Adipocyte (in vitro differentiated cells): ENCODE measurements around the gene KIF5C.

ENCODE experiments used
- DNase-seq: peaks from one replicate; pipeline ENCODE4 v3.0.0-alpha.2; 2015; ENCODE audit warnings: low read depth
- H3K27me3 ChIP-seq: replicated peaks from 2 replicates; pipeline ENCODE4 v1.7.0; 2013; ENCODE audit warnings: mild to moderate bottlenecking, low read length, moderate library complexity; ENCODE audit not compliant: control insufficient read depth, insufficient read depth
- H3K36me3 ChIP-seq: 2 replicates; pipeline ENCODE4 v1.7.0; 2013; ENCODE audit warnings: low read length, mild to moderate bottlenecking, moderate library complexity; ENCODE audit not compliant: control insufficient read depth, insufficient read depth, severe bottlenecking
- H3K4me1 ChIP-seq: 2 replicates; pipeline ENCODE4 v1.7.0; 2013; ENCODE audit warnings: mild to moderate bottlenecking, low read length, moderate library complexity; ENCODE audit not compliant: control insufficient read depth, insufficient read depth
- H3K4me3 ChIP-seq: 2 replicates; pipeline ENCODE4 v1.7.0; 2013; ENCODE audit warnings: mild to moderate bottlenecking, low read length, moderate library complexity
- H3K9ac ChIP-seq: 2 replicates; pipeline ENCODE4 v1.7.0; 2013; ENCODE audit warnings: mild to moderate bottlenecking, low read length, moderate library complexity
- H3K9me3 ChIP-seq: 2 replicates; pipeline ENCODE4 v1.7.0; 2013; ENCODE audit warnings: mild to moderate bottlenecking, low read length, moderate library complexity; ENCODE audit not compliant: control insufficient read depth

Gene KIF5C

DNA sequence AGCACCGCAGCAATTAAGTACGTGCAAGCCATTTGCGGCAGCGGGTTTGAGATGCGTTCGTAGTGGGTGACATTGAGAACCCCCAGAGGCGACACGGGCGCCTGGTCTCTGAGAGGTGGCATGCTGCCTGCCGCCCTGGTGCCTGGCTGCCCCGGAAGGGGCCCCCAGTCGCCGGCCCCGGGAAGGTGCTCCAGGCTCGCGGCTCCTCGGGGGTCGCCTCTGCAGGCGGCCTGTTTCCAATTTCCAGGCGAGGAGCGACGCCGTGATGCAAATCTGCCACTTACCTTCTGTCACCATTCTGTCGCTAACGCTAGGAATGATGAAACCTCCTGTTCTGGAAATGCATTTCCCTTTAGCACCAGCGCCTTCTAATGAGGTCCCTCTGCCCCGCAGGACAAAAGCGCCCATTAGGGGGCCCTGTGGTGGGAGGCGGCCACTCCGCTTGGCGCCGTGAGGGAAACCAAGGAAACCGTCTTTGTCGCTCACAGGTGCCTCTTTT, 13.0 kb downstream of the KIF5C start:
- no peak for DNase-seq
- H3K4me1 ChIP-seq = peaks cover 6% of the 10 kb centered on the region

GRCh38 chr2:148888986-148889385, 14.0 kb downstream of the KIF5C start:
- H3K9ac ChIP-seq = no peak overlapping the region
- peaks cover 20% of the 10 kb centered on the region for H3K9me3 ChIP-seq
- no peaks in the 10 kb centered on the region for H3K36me3 ChIP-seq
- H3K4me3 ChIP-seq = no peak overlapping the region
- no peak for DNase-seq
- peaks cover 32% of the 10 kb centered on the region for H3K27me3 ChIP-seq
- H3K4me1 ChIP-seq = peaks cover 6% of the 10 kb centered on the region

More for the DNA sequence above, 13.0 kb downstream of the KIF5C start:
- no peaks in the 10 kb centered on the region for H3K36me3 ChIP-seq
- H3K9ac ChIP-seq = no peak overlapping the region
- H3K27me3 ChIP-seq = peaks cover 33% of the 10 kb centered on the region
- H3K9me3 ChIP-seq = peaks cover 12% of the 10 kb centered on the region
- peak overlapping the region; percentile 72 for H3K4me3 ChIP-seq

- peaks cover 20% of the 10 kb centered on the region for H3K9me3 ChIP-seq
- H3K9ac ChIP-seq = no peak overlapping the region
Measured at GRCh38 chr2:148893906-148894305, 18.9 kb downstream of the KIF5C start.

DNA sequence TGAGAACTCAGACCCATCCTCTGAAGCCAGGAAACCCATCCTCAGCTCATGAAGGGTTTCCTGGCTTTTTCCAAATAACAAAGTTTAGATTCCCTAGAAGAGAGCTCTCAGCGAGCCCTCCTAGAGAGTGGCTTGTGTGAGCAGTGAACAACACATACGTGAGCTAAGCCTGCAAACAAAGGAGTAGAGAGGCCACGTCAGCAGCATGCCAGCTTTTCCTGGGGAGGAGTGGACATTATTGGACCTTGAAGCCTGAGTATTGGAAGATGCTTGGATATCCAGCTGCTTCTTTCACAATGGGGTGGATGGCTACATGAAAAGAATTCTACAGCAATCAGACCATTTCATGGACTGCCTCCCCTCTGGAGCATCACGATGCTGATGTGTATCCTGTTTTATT, 21.1 kb downstream of the KIF5C start:
- no peak overlapping the region for H3K4me3 ChIP-seq
- peaks cover 20% of the 10 kb centered on the region for H3K9me3 ChIP-seq
- no peak overlapping the region for H3K9ac ChIP-seq
- no peak for DNase-seq
- peaks cover 15% of the 10 kb centered on the region for H3K27me3 ChIP-seq
- H3K36me3 ChIP-seq = no peaks in the 10 kb centered on the region
- H3K4me1 ChIP-seq = no peaks in the 10 kb centered on the region

More at GRCh38 chr2:148893906-148894305, 18.9 kb downstream of the KIF5C start:
- Histone ChIP-seq H3K4me1 (no peaks in the 10 kb centered on the region), H3K4me3 (no peak overlapping the region), H3K27me3 (peaks cover 17% of the 10 kb centered on the region), H3K36me3 (no peaks in the 10 kb centered on the region)
- DNase-seq = no peak

DNA sequence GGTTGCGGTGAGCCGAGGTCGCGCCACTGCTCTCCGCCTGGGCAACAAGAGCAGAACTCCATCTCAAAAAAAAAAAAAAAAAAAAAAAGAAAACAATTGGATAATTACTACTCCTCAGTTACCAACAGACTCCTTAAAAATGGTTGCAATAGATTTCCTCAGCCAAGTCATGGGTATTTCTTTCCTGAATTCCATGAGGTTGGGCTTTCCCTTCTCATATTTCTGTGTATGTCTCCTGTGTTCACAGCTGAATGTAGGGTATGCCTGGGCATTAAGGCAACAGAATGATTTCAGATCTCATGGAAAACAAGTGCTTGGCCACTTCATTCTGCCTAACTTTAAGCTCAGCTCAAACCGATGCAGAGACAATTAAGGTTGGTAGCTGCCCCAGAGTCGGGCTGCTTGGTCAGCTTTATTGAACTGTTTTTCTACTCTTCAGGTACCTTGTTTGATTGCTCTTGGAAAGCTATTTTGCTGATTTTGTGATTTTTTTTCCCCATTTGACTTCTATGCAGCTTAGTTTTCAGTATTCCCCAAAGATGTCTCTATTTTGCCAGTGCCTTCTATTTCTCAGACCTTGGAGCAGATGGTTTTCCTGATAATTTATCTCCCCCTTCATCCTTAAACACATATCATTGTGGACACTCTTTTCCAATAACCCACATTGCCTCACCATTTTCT, 24.8 kb downstream of the KIF5C start:
- Histone ChIP-seq H3K9ac (no peak overlapping the region), H3K4me1 (no peaks in the 10 kb centered on the region), H3K27me3 (peaks cover 26% of the 10 kb centered on the region), H3K36me3 (no peaks in the 10 kb centered on the region), H3K9me3 (no peaks in the 10 kb centered on the region), H3K4me3 (no peak overlapping the region)
- DNase-seq = no peak

DNA sequence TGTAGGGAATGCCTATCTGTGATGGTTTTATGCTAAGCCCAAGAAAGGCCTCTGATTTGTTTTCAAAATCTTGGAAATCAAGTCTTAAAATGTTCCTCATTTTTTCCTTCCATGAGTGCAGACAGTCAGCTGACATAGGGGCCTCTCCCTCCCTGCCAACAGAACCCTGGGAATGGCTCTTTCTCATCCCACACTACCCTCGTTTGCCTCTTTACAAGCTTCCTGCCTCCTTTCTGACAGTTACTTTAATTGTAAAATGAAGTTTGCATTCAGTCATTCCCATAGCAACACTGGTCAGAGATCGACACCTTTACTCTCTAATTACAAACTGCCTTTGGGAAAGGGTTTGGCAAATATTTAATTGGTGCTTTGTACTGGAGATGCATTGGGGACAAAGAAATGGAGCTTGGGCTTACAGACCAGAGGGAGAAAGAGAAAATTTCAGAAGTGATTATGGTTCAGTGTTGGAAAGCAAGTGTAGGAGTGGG, 25.4 kb downstream of the KIF5C start:
- no peak overlapping the region for H3K9ac ChIP-seq
- no peak overlapping the region for H3K4me3 ChIP-seq
- H3K36me3 ChIP-seq = no peaks in the 10 kb centered on the region
- no peaks in the 10 kb centered on the region for H3K9me3 ChIP-seq
- H3K4me1 ChIP-seq = no peaks in the 10 kb centered on the region
- H3K27me3 ChIP-seq = peaks cover 26% of the 10 kb centered on the region
- DNase-seq = no peak

- Histone ChIP-seq H3K9me3 (no peaks in the 10 kb centered on the region), H3K4me3 (no peak overlapping the region), H3K27me3 (peaks cover 25% of the 10 kb centered on the region), H3K36me3 (no peaks in the 10 kb centered on the region), H3K9ac (no peak overlapping the region), H3K4me1 (no peaks in the 10 kb centered on the region)
- no peak for DNase-seq
Measured at GRCh38 chr2:148901142-148901541, 26.1 kb downstream of the KIF5C start.

- Histone ChIP-seq H3K36me3 (no peaks in the 10 kb centered on the region), H3K9ac (no peak overlapping the region), H3K9me3 (peaks cover 7% of the 10 kb centered on the region), H3K27me3 (peaks cover 19% of the 10 kb centered on the region), H3K4me3 (no peak overlapping the region), H3K4me1 (no peaks in the 10 kb centered on the region)
- no peak for DNase-seq
Measured at GRCh38 chr2:148902798-148903197, 27.8 kb downstream of the KIF5C start.

GRCh38 chr2:148903294-148903693, 28.3 kb downstream of the KIF5C start:
- Histone ChIP-seq H3K4me3 (no peak overlapping the region), H3K36me3 (no peaks in the 10 kb centered on the region), H3K27me3 (peaks cover 22% of the 10 kb centered on the region), H3K4me1 (no peaks in the 10 kb centered on the region), H3K9me3 (peaks cover 7% of the 10 kb centered on the region), H3K9ac (no peak overlapping the region)
- DNase-seq = no peak

DNA sequence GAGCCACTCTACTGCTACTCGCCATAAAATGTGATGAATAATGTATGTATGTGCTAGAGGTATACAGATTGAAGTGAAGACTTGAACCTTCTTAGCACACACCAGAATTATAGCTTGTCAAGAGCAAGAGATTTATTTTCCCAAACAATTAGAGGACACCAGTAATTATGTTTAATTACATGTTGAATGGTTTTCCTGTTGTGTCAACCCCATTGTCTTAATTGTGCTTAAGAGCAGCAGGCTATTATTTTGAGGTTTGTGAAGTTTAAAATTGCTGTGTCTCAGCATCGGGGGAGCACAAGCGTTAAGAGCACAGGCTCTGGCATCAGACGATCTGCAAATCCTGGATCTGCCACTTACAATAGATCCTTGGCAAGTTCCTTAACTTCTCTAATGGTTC, 29.0 kb downstream of the KIF5C start:
- Histone ChIP-seq H3K4me3 (no peak overlapping the region), H3K27me3 (peaks cover 24% of the 10 kb centered on the region), H3K36me3 (no peaks in the 10 kb centered on the region), H3K4me1 (no peaks in the 10 kb centered on the region), H3K9ac (no peak overlapping the region), H3K9me3 (peaks cover 7% of the 10 kb centered on the region)
- no peak for DNase-seq

DNA sequence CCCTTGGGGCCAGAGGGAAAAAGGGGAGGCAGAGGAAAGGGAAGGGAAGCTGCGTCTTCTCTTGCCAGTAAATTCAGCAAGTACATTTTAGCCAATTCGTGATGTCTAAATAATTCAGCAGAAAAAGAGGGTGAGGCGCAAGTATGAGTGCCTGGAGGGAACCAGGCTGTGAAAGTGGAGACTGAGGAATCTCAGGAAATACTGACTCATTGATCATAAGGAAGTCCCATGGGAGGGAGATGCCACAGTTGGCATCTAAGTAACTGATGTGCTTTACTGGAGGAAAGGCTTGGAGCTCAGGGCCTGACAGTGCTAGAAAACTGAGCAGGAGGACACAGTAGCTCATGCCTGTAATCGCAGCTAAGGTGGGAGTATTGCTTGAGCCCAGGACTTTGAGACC, 31.1 kb downstream of the KIF5C start:
- Histone ChIP-seq H3K27me3 (peaks cover 29% of the 10 kb centered on the region), H3K36me3 (no peaks in the 10 kb centered on the region), H3K4me3 (no peak overlapping the region), H3K4me1 (no peaks in the 10 kb centered on the region), H3K9me3 (peaks cover 7% of the 10 kb centered on the region), H3K9ac (no peak overlapping the region)
- peak; percentile 4 for DNase-seq
